ENCODE results near the gene MTFMT.

Gene MTFMT

DNA sequence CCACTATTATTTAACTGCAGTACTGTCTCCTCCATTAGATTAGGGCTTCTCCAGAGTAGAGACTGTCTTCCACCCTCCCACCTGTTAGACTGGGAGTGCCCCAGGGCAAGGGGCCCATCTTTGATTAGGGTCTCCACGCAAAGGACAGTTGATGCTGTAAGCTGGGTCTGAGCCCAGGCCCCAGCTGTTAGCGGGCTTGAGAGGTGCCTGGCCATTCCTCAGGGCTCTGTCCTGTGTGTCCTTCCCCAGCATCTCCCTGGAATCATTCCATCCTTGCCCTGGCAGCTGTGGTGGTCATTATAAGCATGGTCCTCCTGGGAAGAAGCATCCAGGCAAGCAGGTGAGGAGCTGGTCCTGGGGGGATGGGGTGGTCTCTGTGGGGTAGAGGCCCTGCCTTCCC lies 21.8 kb upstream of the MTFMT start:
- Histone ChIP-seq H3K9ac (ENCODE audit: low read depth, low read length, poor library complexity, severe bottlenecking) (no peak overlapping the region), H3K4me2 (ENCODE audit: low read depth, low read length, poor library complexity, severe bottlenecking) (no peak overlapping the region), H3K9me2 (replicated peaks; ENCODE audit: low read depth, low read length) (no peaks in the 10 kb centered on the region), H2AFZ (ENCODE audit: low read length) (no peak overlapping the region), H3K27me3 (ENCODE audit: insufficient read depth, low read length, poor library complexity, severe bottlenecking) (no peaks in the 10 kb centered on the region), H3K79me2 (ENCODE audit: insufficient read depth, low read length) (no peaks in the 10 kb centered on the region), H3K4me1 (ENCODE audit: insufficient read depth, low read length, poor library complexity, severe bottlenecking) (peaks cover 41% of the 10 kb centered on the region), H3F3A (ENCODE audit: low read depth) (peaks cover 4% of the 10 kb centered on the region; the same call in 1 of the 2 replicates), H3K36me3 (ENCODE audit: insufficient read depth, low read length) (no peaks in the 10 kb centered on the region), H3K9me3 (ENCODE audit: insufficient read depth, low read depth, low read length) (no peaks in the 10 kb centered on the region), H4K20me1 (ENCODE audit: insufficient read depth, low read length, poor library complexity, severe bottlenecking) (no peaks in the 10 kb centered on the region), H3K4me3 (ENCODE audit: low read length, poor library complexity, severe bottlenecking) (no peak overlapping the region)
- no peak for TF ChIP-seq CTCF (conservative IDR thresholded peaks at IDR 0.05; ENCODE audit: low read length)
- no peak for TF ChIP-seq EZH2phosphoT487 (IDR thresholded peaks at IDR 0.05; ENCODE audit: borderline replicate concordance)

- TF ChIP-seq CTCF (conservative IDR thresholded peaks at IDR 0.05; ENCODE audit: low read length) (no peak), EZH2phosphoT487 (IDR thresholded peaks at IDR 0.05; ENCODE audit: borderline replicate concordance) (no peak)
- Histone ChIP-seq H3K9me2 (replicated peaks; ENCODE audit: low read depth, low read length) (no peaks in the 10 kb centered on the region), H3K4me3 (ENCODE audit: low read length, poor library complexity, severe bottlenecking) (no peak overlapping the region), H3K9ac (ENCODE audit: low read depth, low read length, poor library complexity, severe bottlenecking) (no peak overlapping the region), H3K9me3 (ENCODE audit: insufficient read depth, low read depth, low read length) (no peaks in the 10 kb centered on the region), H3K36me3 (ENCODE audit: insufficient read depth, low read length) (no peaks in the 10 kb centered on the region), H3K27me3 (ENCODE audit: insufficient read depth, low read length, poor library complexity, severe bottlenecking) (no peaks in the 10 kb centered on the region), H2AFZ (ENCODE audit: low read length) (no peak overlapping the region), H3K4me2 (ENCODE audit: low read depth, low read length, poor library complexity, severe bottlenecking) (peak overlapping the region; percentile 8), H3K4me1 (ENCODE audit: insufficient read depth, low read length, poor library complexity, severe bottlenecking) (peaks cover 31% of the 10 kb centered on the region), H4K20me1 (ENCODE audit: insufficient read depth, low read length, poor library complexity, severe bottlenecking) (no peaks in the 10 kb centered on the region), H3K79me2 (ENCODE audit: insufficient read depth, low read length) (no peaks in the 10 kb centered on the region), H3F3A (ENCODE audit: low read depth) (no peaks in the 10 kb centered on the region; the same call in 1 of the 2 replicates)
These were observed 20.8 kb upstream of the MTFMT start for GRCh38 chr15:65050270-65050669.

GRCh38 chr15:65049418-65049840 lies 20.0 kb upstream of the MTFMT start:
- Histone ChIP-seq H3K79me2 (ENCODE audit: insufficient read depth, low read length) (no peaks in the 10 kb centered on the region), H3K9ac (ENCODE audit: low read depth, low read length, poor library complexity, severe bottlenecking) (no peak overlapping the region), H3K36me3 (ENCODE audit: insufficient read depth, low read length) (no peaks in the 10 kb centered on the region), H3F3A (ENCODE audit: low read depth) (no peaks in the 10 kb centered on the region; the same call in 1 of the 2 replicates), H3K9me3 (ENCODE audit: insufficient read depth, low read depth, low read length) (no peaks in the 10 kb centered on the region), H3K4me3 (ENCODE audit: low read length, poor library complexity, severe bottlenecking) (peak overlapping the region; percentile 25), H3K4me2 (ENCODE audit: low read depth, low read length, poor library complexity, severe bottlenecking) (peak overlapping the region; percentile 54), H3K27me3 (ENCODE audit: insufficient read depth, low read length, poor library complexity, severe bottlenecking) (no peaks in the 10 kb centered on the region), H3K9me2 (replicated peaks; ENCODE audit: low read depth, low read length) (no peaks in the 10 kb centered on the region), H2AFZ (ENCODE audit: low read length) (no peak overlapping the region), H3K4me1 (ENCODE audit: insufficient read depth, low read length, poor library complexity, severe bottlenecking) (peaks cover 22% of the 10 kb centered on the region), H4K20me1 (ENCODE audit: insufficient read depth, low read length, poor library complexity, severe bottlenecking) (no peaks in the 10 kb centered on the region)
- TF ChIP-seq EZH2phosphoT487 (IDR thresholded peaks at IDR 0.05; ENCODE audit: borderline replicate concordance) (no peak), CTCF (conservative IDR thresholded peaks at IDR 0.05; ENCODE audit: low read length) (no peak)
